Endothelial cell of umbilical vein (primary cell): ENCODE results near the gene ZNF385C. TPM values are rescaled to one million over a fixed set of nuclear protein-coding genes. Genes with fewer than 3 reads are reported as not detected.

Experiments
- BruUV-seq: library from RNA; stranded (reverse); fragments of 400-500 nt; replicated peaks from 2 replicates; lab custom pipeline; 2021; lab: Mats Ljungman, UMichigan
- CTCF ChIA-PET: fragments of 300-600, 350-600 bp; sonication (Branson Sonifier 250); formaldehyde crosslinking; loops from one replicate; lab custom pipeline; 2021; ENCODE audit warnings: antibody characterized with exemption, inconsistent platforms; lab: Charles Lee
- POLR2A ChIA-PET: fragments of 300-600, 350-600 bp; sonication (Branson Sonifier 250); formaldehyde crosslinking; loops from one replicate; lab custom pipeline; 2021; ENCODE audit warnings: antibody characterized with exemption, inconsistent platforms; lab: Charles Lee
- DNase-seq: peaks from one replicate; pipeline ENCODE4 v3.0.0-alpha.2; 2011; ENCODE audit warnings: low read depth, low spot score
- FAIRE-seq: peaks from 2 replicates; lab custom pipeline; 2011; peaks lifted over from hg19 to GRCh38; lab: Jason Lieb, UNC
- H2AFZ ChIP-seq: 2 replicates; pipeline ENCODE4 v1.6.0; 2012; ENCODE audit warnings: low read depth, low read length, control low read depth, inconsistent platforms
- H3K27ac ChIP-seq: 2 replicates; pipeline ENCODE4 v1.5.1; 2011; ENCODE audit warnings: low read depth, mild to moderate bottlenecking, control low read depth, low read length, moderate library complexity; ENCODE audit not compliant: insufficient read depth
- H3K27me3 ChIP-seq, 2 experiments: 2 replicates each; pipeline versions ENCODE4 v1.6.0 to v1.6.1; 2011; ENCODE audit warnings: low read length in 2 of 2, mixed read lengths in 1 of 2; ENCODE audit not compliant: control insufficient read depth in 2 of 2, insufficient read depth in 2 of 2
- H3K36me3 ChIP-seq, 2 experiments: 2 replicates in 1 of 2; 3 replicates in 1 of 2; pipeline ENCODE4 v1.5.1; 2011; ENCODE audit warnings: low read length in 2 of 2, mild to moderate bottlenecking in 1 of 2, moderate library complexity in 1 of 2; ENCODE audit not compliant: control insufficient read depth in 2 of 2, insufficient read depth in 2 of 2; ENCODE audit errors: extremely low read depth in 1 of 2
- H3K4me1 ChIP-seq: 3 replicates; pipeline ENCODE4 v1.5.1; 2011; ENCODE audit warnings: mild to moderate bottlenecking, low read length; ENCODE audit not compliant: control insufficient read depth, insufficient read depth; ENCODE audit errors: extremely low read depth
- H3K4me2 ChIP-seq: 2 replicates; pipeline ENCODE4 v1.6.1; 2011; ENCODE audit warnings: low read length, control low read depth, mixed read lengths; ENCODE audit not compliant: insufficient read depth
- H3K4me3 ChIP-seq, 3 experiments: fragments of 200-600 bp in 1 of 3; sonication (generic), shearing (Covaris generic) in 1 of 3; replicated peaks in 1 of 3; 2 replicates each; pipeline ENCODE4 v1.5.1; 2011 to 2016; ENCODE audit warnings: control low read depth in 3 of 3, low read length in 3 of 3, mild to moderate bottlenecking in 2 of 3, inconsistent platforms in 1 of 3, low read depth in 1 of 3, moderate library complexity in 1 of 3; ENCODE audit not compliant: insufficient read depth in 1 of 3
- H3K79me2 ChIP-seq: 2 replicates; pipeline ENCODE4 v1.6.0; 2012; ENCODE audit warnings: low read length, inconsistent platforms; ENCODE audit not compliant: control insufficient read depth, insufficient read depth
- H3K9ac ChIP-seq: replicated peaks from 2 replicates; pipeline ENCODE3; 2011; ENCODE audit warnings: low read length, control low read depth; ENCODE audit not compliant: insufficient read depth; ENCODE audit errors: extremely low read depth
- H3K9me1 ChIP-seq: replicated peaks from 3 replicates; pipeline ENCODE4 v1.6.0; 2011; ENCODE audit warnings: mild to moderate bottlenecking, low read length; ENCODE audit not compliant: control insufficient read depth, insufficient read depth; ENCODE audit errors: extremely low read depth
- H3K9me3 ChIP-seq: replicated peaks from 2 replicates; pipeline ENCODE4 v1.5.1; 2012; ENCODE audit warnings: low read length, inconsistent platforms; ENCODE audit not compliant: control insufficient read depth, insufficient read depth
- H4K20me1 ChIP-seq: replicated peaks from 2 replicates; pipeline ENCODE3; 2011; ENCODE audit warnings: mild to moderate bottlenecking, low read length; ENCODE audit not compliant: control insufficient read depth, insufficient read depth; ENCODE audit errors: extremely low read depth
- CTCF ChIP-seq, 2 donors: IDR thresholded peaks; 1 replicate in 1 of 2; 2 replicates in 1 of 2; pipeline ENCODE4 v1.5.1; 2011; ENCODE audit warnings: low read length in 2 of 2, mild to moderate bottlenecking in 2 of 2, moderate library complexity in 2 of 2, control low read depth in 1 of 2, inconsistent platforms in 1 of 2, low read depth in 1 of 2; ENCODE audit not compliant: insufficient read depth in 1 of 2; ENCODE audit errors: extremely low read depth in 1 of 2
- EZH2 ChIP-seq: IDR thresholded peaks from 2 replicates; pipeline ENCODE4 v1.6.1; 2012; ENCODE audit warnings: borderline replicate concordance, low read depth, mild to moderate bottlenecking, moderate library complexity, low read length, inconsistent platforms; ENCODE audit not compliant: severe bottlenecking
- FOS ChIP-seq: IDR thresholded peaks from 2 replicates; pipeline ENCODE4 v1.6.1; 2011; ENCODE audit warnings: mild to moderate bottlenecking, low read length, moderate library complexity, borderline replicate concordance; ENCODE audit not compliant: insufficient read depth
- GATA2 ChIP-seq: IDR thresholded peaks from 2 replicates; pipeline ENCODE4 v1.7.0; 2011; ENCODE audit warnings: low read depth, mild to moderate bottlenecking, moderate library complexity, mixed read lengths, low read length; ENCODE audit not compliant: insufficient read length, insufficient read depth
- JUN ChIP-seq: IDR thresholded peaks from 2 replicates; pipeline ENCODE4 v1.6.1; 2011; ENCODE audit warnings: borderline replicate concordance, low read depth; ENCODE audit not compliant: insufficient read length, insufficient read depth
- MAX ChIP-seq: IDR thresholded peaks from 2 replicates; pipeline ENCODE4 v1.6.1; 2011; ENCODE audit not compliant: insufficient read depth, insufficient read length
- MYC ChIP-seq: IDR thresholded peaks from one replicate; pipeline ENCODE4 v1.6.1; 2011; ENCODE audit warnings: mild to moderate bottlenecking, low read depth, low read length
- POLR2A ChIP-seq: IDR thresholded peaks from 2 replicates; pipeline ENCODE4 v1.6.1; 2012; ENCODE audit warnings: low read depth, mild to moderate bottlenecking, control low read depth, low read length
- POLR2AphosphoS5 ChIP-seq: IDR thresholded peaks from 2 replicates; pipeline ENCODE4 v1.6.1; 2012; ENCODE audit warnings: low read depth, mild to moderate bottlenecking, control low read depth, low read length, moderate library complexity; ENCODE audit not compliant: insufficient read depth
- dilution Hi-C: fragments of 300-500 bp; cut with MboI; formaldehyde crosslinking; loops from one replicate; pipeline ENCODE4 v1.15.0; 2019; ENCODE audit warnings: low sequenced_read_pairs; ENCODE audit not compliant: extremely low pct_ligation_motif_present
- intact Hi-C: fragments of 100-400 bp; cut with micrococcal nuclease; formaldehyde crosslinking; loops from one replicate; pipeline ENCODE4 v1.10.0; 2022
- polyA plus RNA-seq, 4 experiments: library from polyadenylated mRNA; depleted of rRNA in 3 of 4; stranded (reverse) in 3 of 4; unstranded in 1 of 4; fragments of >200 nt; gene quantifications; 2 replicates each; pipeline versions ENCODE4 v1.2.1 to v1.2.3, GENCODE V29; 2011 to 2012; ENCODE audit warnings: missing spikeins in 1 of 4
- total RNA-seq: library from RNA; stranded (reverse); gene quantifications from 2 replicates; pipeline ENCODE4 v1.2.3, GENCODE V29; 2021

ZNF385C gene
- total and polyA plus RNA-seq, 2 donors (not counting 3 experiments of a cell fraction or from before 2014, with no cell fraction given): 0.07 TPM; not detected in 1

GRCh38 chr17:42120161-42120769 lies 22.0 kb upstream of the ZNF385C start:
- H2AFZ ChIP-seq: no peak overlapping the region
- intact Hi-C loops (loop anchor here (2.0 kb wide), 1 partner anchor 61 kb away; the partner anchor contains the start of gene KCNH4), dilution Hi-C loops (loop anchor here (25.0 kb wide), 1 partner anchor 158 kb away; the partner anchor contains the start of gene CNP)
- ChIA-PET POLR2A (interaction anchor here (0.6 kb wide), 1 partner anchor 45 kb away, joined by 4 read pairs; no protein-coding TSS in a partner anchor), CTCF (interaction anchor here (0.7 to 6.8 kb wide), 9 partner anchors 12 to 397 kb away, joined by 3 to 74 read pairs (median 4); partner anchors contain the start of genes CNP, HCRT and KCNH4)
- peak overlapping the region; percentile 44 for H3K4me2 ChIP-seq
- H3K27me3 ChIP-seq: no peaks in the 10 kb centered on the region
- H3K79me2 ChIP-seq: no peaks in the 10 kb centered on the region
- no peaks in the 10 kb centered on the region for H3K9me1 ChIP-seq
- H3K27ac ChIP-seq: no peak overlapping the region
- TF ChIP-seq MYC (no peak), POLR2A (no peak), JUN (no peak), EZH2 (no peak), GATA2 (no peak), MAX (no peak), CTCF (IDR thresholded peaks at IDR 0.05; ENCODE audit: extremely low read depth in 1 of 2, insufficient read depth in 1 of 2, low read depth in 1 of 2, low read length in 2 of 2) (no peak), FOS (no peak), POLR2AphosphoS5 (no peak)
- peaks cover 2 to 3% of the 10 kb centered on the region in 2 experiments for H3K36me3 ChIP-seq
- H3K4me3 ChIP-seq: no peak overlapping the region
- no peak overlapping the region for H3K9ac ChIP-seq
- no peak for DNase-seq
- H3K4me1 ChIP-seq: peaks cover 5% of the 10 kb centered on the region
- no peaks in the 10 kb centered on the region for H3K9me3 ChIP-seq
- peak; percentile 15 for FAIRE-seq
- no TSS peak for BruUV-seq
- no peaks in the 10 kb centered on the region for H4K20me1 ChIP-seq
